Neutrophil (primary cell): ENCODE measurements around the gene SETD1A.

Experiments used
- H3K27ac ChIP-seq: fragments of 200-600 bp; sonication (generic); 2 replicates; pipeline ENCODE4 v1.5.1; 2016; ENCODE audit warnings: mild to moderate bottlenecking, moderate library complexity
- H3K27me3 ChIP-seq: fragments of 200-600 bp; sonication (generic); 2 replicates; pipeline ENCODE4 v1.6.0; 2016; ENCODE audit warnings: mild to moderate bottlenecking
- H3K36me3 ChIP-seq: fragments of 200-600 bp; sonication (generic); 2 replicates; pipeline ENCODE4 v1.5.1; 2017
- H3K4me1 ChIP-seq, 2 experiments: fragments of 200-600 bp in 1 of 2; sonication (generic) in 1 of 2; 1 replicate in 1 of 2; 2 replicates in 1 of 2; pipeline versions ENCODE4 v1.5.1 to v1.6.1; 2013 to 2016; ENCODE audit warnings: low read depth in 1 of 2, low read length in 1 of 2, mild to moderate bottlenecking in 1 of 2, moderate library complexity in 1 of 2; ENCODE audit not compliant: control insufficient read depth in 1 of 2, insufficient read depth in 1 of 2
- H3K4me3 ChIP-seq, 2 experiments: fragments of 200-600 bp in 1 of 2; sonication (generic) in 1 of 2; 1 replicate in 1 of 2; 2 replicates in 1 of 2; pipeline ENCODE4 v1.5.1; 2013 to 2016; ENCODE audit warnings: low read depth in 1 of 2, low read length in 1 of 2, mild to moderate bottlenecking in 1 of 2, moderate library complexity in 1 of 2
- H3K9me3 ChIP-seq: fragments of 200-600 bp; sonication (generic); 2 replicates; pipeline ENCODE4 v1.5.1; 2016
- TF ChIP-seq, protein P1 (sequence below): fragments of 200-600 bp; sonication (generic); IDR thresholded peaks from 2 replicates; pipeline ENCODE4 v1.5.1; 2016; ENCODE audit warnings: antibody characterized with exemption

Gene SETD1A

DNA sequence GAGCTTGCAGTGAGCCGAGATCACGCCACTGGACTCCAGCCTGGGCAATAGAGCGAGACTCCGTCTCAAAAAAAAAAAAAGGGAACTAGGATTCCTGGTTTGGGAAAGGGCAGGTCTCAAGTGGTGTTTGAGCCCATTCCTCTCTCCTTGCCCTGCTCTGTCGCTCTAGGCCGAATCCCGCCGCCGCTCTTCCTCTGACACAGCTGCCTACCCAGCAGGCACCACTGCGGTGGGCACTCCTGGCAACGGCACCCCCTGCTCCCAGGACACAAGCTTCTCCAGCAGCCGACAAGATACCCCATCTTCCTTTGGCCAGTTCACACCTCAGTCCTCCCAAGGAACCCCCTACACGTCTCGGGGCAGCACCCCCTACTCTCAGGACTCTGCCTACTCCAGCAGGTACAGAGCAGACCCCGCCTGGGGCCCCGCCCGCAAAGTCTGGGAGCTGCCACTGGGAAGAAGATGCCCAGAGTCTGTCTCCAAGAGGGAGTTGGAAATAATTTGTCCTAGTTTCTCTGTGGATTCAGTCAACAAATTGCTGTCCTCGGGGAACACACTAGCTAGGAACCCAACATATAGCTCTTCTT lies 6.5 kb downstream of the SETD1A start:
- Histone ChIP-seq H3K27me3 (no peaks in the 10 kb centered on the region), H3K4me1 (no peaks in the 10 kb centered on the region), H3K4me3 (no peak overlapping the region), H3K36me3 (peaks cover 57% of the 10 kb centered on the region), H3K9me3 (no peaks in the 10 kb centered on the region), H3K27ac (no peak overlapping the region)
- TF ChIP-seq, protein P1, sequence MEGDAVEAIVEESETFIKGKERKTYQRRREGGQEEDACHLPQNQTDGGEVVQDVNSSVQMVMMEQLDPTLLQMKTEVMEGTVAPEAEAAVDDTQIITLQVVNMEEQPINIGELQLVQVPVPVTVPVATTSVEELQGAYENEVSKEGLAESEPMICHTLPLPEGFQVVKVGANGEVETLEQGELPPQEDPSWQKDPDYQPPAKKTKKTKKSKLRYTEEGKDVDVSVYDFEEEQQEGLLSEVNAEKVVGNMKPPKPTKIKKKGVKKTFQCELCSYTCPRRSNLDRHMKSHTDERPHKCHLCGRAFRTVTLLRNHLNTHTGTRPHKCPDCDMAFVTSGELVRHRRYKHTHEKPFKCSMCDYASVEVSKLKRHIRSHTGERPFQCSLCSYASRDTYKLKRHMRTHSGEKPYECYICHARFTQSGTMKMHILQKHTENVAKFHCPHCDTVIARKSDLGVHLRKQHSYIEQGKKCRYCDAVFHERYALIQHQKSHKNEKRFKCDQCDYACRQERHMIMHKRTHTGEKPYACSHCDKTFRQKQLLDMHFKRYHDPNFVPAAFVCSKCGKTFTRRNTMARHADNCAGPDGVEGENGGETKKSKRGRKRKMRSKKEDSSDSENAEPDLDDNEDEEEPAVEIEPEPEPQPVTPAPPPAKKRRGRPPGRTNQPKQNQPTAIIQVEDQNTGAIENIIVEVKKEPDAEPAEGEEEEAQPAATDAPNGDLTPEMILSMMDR = no peak

DNA sequence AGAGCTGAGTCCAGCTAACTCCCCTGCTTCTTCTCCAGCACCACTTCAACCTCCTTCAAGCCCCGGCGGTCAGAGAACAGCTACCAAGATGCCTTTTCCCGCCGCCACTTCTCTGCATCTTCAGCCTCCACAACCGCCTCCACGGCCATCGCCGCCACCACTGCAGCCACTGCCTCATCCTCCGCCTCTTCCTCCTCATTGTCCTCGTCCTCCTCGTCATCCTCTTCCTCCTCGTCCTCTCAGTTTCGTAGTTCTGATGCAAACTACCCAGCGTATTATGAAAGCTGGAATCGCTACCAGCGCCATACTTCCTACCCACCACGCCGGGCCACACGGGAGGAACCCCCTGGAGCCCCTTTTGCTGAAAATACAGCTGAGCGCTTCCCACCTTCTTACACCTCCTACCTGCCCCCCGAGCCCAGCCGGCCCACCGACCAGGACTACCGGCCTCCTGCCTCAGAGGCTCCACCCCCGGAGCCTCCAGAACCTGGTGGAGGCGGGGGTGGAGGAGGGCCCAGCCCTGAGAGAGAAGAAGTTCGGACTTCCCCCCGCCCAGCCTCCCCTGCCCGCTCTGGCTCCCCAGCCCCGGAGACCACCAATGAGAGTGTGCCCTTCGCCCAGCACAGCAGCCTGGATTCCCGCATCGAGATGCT lies 7.1 kb downstream of the SETD1A start:
- Histone ChIP-seq H3K4me3 (no peak overlapping the region), H3K27ac (no peak overlapping the region), H3K4me1 (no peaks in the 10 kb centered on the region), H3K27me3 (no peaks in the 10 kb centered on the region), H3K36me3 (peaks cover 64% of the 10 kb centered on the region), H3K9me3 (no peaks in the 10 kb centered on the region)
- TF ChIP-seq, protein P1 = no peak

DNA sequence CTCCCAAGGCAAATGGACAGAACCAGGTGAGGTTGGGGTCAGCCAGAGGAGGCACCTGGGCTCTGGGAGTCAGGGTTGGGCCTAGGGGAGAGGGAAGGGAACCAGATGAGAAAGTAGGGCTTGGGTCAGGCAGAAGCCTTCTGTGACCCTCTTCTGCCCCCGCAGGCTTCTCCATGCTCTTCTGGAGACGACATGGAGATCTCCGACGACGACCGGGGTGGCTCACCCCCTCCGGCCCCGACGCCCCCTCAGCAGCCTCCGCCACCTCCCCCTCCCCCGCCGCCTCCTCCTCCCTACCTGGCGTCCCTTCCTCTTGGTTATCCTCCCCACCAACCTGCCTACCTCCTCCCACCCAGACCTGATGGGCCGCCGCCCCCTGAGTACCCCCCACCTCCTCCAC lies 7.9 kb downstream of the SETD1A start:
- H3K27ac ChIP-seq = no peak overlapping the region
- H3K4me3 ChIP-seq = no peak overlapping the region
- no peaks in the 10 kb centered on the region for H3K9me3 ChIP-seq
- no peaks in the 10 kb centered on the region for H3K27me3 ChIP-seq
- H3K36me3 ChIP-seq = peaks cover 69% of the 10 kb centered on the region
- TF ChIP-seq, protein P1 = no peak
- no peaks in the 10 kb centered on the region for H3K4me1 ChIP-seq

DNA sequence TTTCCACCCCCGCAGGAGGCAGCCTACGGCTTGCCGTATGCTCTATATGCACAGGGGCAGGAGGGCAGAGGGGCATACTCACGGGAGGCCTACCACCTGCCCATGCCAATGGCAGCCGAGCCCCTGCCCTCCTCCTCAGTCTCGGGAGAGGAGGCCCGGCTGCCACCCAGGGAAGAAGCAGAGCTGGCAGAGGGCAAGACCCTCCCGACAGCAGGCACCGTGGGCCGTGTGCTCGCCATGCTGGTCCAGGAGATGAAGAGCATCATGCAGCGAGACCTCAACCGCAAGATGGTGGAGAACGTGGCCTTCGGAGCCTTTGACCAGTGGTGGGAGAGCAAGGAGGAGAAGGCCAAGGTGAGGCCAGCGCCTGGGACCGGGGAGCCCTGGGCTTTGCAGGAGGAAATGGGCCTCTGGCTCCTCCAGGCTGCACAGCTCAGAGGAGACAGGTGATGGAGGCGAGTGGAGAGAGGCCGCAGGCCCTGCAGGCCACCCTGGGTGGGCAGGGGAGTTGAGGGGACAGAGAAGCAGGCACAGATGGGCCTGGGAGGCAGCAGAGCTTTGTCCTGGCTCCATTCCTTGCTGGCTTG lies 8.6 kb downstream of the SETD1A start:
- no peak overlapping the region for H3K27ac ChIP-seq
- TF ChIP-seq, protein P1 = no peak

DNA sequence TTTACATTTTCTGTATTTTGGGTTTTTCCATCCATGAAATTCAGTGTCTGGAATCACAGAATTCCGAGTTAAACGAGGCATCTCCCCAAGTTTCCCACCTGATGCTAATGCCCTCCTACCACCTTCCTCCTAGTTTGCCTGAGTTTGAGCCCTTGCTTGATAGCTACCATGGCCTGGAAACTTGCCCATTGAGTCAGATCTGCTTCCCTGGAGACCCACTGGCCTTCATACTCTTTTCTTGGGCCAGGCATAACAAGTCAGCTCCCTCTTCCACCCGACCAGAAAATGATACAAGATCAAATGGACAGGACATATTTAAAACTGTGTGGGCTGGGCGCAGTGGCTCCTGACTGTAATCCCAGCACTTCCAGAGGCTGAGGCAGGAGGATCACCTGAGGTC lies 10.2 kb downstream of the SETD1A start:
- TF ChIP-seq, protein P1 = no peak
- no peaks in the 10 kb centered on the region for H3K4me1 ChIP-seq
- H3K27ac ChIP-seq = no peak overlapping the region
- H3K36me3 ChIP-seq = peaks cover 81% of the 10 kb centered on the region
- no peak overlapping the region for H3K4me3 ChIP-seq
- no peaks in the 10 kb centered on the region for H3K27me3 ChIP-seq
- H3K9me3 ChIP-seq = no peaks in the 10 kb centered on the region

More for the DNA sequence above, 8.6 kb downstream of the SETD1A start:
- Histone ChIP-seq H3K4me1 (no peaks in the 10 kb centered on the region), H3K36me3 (peaks cover 73% of the 10 kb centered on the region), H3K27me3 (no peaks in the 10 kb centered on the region), H3K4me3 (no peak overlapping the region), H3K9me3 (no peaks in the 10 kb centered on the region)
